ENCODE data around the gene ARF3. TPM values are rescaled to one million over a fixed set of nuclear protein-coding genes. Genes with fewer than 3 reads are reported as not detected.

The ARF3 gene
- polyA plus RNA-seq, 1 of the 3 experiments (the other 2 are of a cell fraction), result 204 TPM

DNA sequence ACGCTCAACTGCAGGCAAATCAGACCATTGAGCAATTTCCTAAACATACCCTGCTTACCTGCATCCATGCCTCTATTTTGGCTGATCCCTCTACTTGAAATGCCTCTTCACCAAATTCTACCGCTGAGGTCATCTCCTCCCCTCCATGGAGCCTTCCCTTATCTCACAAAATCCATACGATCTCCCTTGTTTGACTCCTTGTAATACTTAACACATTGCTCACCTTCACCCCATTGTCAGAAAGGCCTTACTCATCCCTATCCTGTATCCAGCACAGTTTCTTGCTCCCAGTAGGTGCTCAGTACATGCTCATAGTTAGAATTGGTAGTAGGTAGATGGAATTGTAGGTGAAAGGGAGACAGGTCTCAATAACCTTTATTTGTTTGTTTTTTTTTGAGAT, 36.5 kb upstream of the ARF3 start:
- Histone ChIP-seq H3K9me2 (no peaks in the 10 kb centered on the region), H3K9ac (no peak overlapping the region), H3K79me2 (ENCODE audit: insufficient read depth) (no peaks in the 10 kb centered on the region), H3K27me3 (ENCODE audit: insufficient read depth) (peaks cover 5% of the 10 kb centered on the region; the same call in 1 of the 2 replicates), H3F3A (replicated peaks; ENCODE audit: insufficient read depth) (peaks cover 10% of the 10 kb centered on the region), H2AFZ (ENCODE audit: low read depth) (no peak overlapping the region), H3K4me1 (ENCODE audit: control insufficient read depth in 1 of 2, insufficient read depth in 2 of 2, low read depth in 1 of 2, low read length in 1 of 2) (peaks cover 0 to 4% of the 10 kb centered on the region in 2 experiments; a peak in 1 of 4 replicates), H3K9me3 (no peaks in the 10 kb centered on the region), H3K36me3 (replicated peaks in 1 of 2; ENCODE audit: control insufficient read depth in 1 of 2, insufficient read depth in 2 of 2, low read length in 1 of 2) (no peaks in the 10 kb centered on the region), H3K4me3 (ENCODE audit: low read depth in 2 of 2, low read length in 1 of 2) (no peak overlapping the region), H3K4me2 (no peak overlapping the region), H3K27ac (ENCODE audit: low read depth in 2 of 2, low read length in 1 of 2) (no peak overlapping the region), H4K20me1 (ENCODE audit: insufficient read depth) (no peaks in the 10 kb centered on the region)
- ChIA-PET POLR2A (no interaction called here), CTCF (interaction anchor here (1.0 to 33.0 kb wide), 10 partner anchors 18 to 138 kb away, joined by 3 to 935 read pairs (median 4); partner anchors contain the start of genes ARF3, PRKAG1, WNT1 and WNT10B)
- WGBS (ENCODE audit: low lambda C conversion rate), result 78% methylated on average over 3 of the region's 3 CpGs
- no peak for DNase-seq
- TF ChIP-seq IRF3 (IDR thresholded peaks at IDR 0.05; ENCODE audit: low read depth, low read length), result no peak
- TF ChIP-seq MEF2A (IDR thresholded peaks at IDR 0.05; ENCODE audit: borderline replicate concordance, low read depth), result no peak
- TF ChIP-seq RAD21 (IDR thresholded peaks at IDR 0.05; ENCODE audit: low read length), result no peak
- TF ChIP-seq RXRA (IDR thresholded peaks at IDR 0.05; ENCODE audit: borderline replicate concordance, low read depth), result no peak
- TF ChIP-seq, protein P1, sequence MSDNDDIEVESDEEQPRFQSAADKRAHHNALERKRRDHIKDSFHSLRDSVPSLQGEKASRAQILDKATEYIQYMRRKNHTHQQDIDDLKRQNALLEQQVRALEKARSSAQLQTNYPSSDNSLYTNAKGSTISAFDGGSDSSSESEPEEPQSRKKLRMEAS (IDR thresholded peaks at IDR 0.05; ENCODE audit: low read depth), result no peak
- TF ChIP-seq ELF1 (IDR thresholded peaks at IDR 0.05), result no peak
- no peak for TF ChIP-seq EZH2phosphoT487 (IDR thresholded peaks at IDR 0.05; ENCODE audit: borderline replicate concordance, low read depth)
- no peak for TF ChIP-seq FOSL2 (IDR thresholded peaks at IDR 0.05; ENCODE audit: borderline replicate concordance, low read depth)
- no peak for TF ChIP-seq FOXM1 (IDR thresholded peaks at IDR 0.05; ENCODE audit: low read depth)
- TF ChIP-seq GABPA (IDR thresholded peaks at IDR 0.05; ENCODE audit: low read depth), result no peak
- TF ChIP-seq TCF12 (IDR thresholded peaks at IDR 0.05), result no peak
- no peak for TF ChIP-seq PBX3 (IDR thresholded peaks at IDR 0.05)
- no peak for TF ChIP-seq TAF1 (IDR thresholded peaks at IDR 0.05; ENCODE audit: borderline replicate concordance, low read depth, low read length)
- no peak for TF ChIP-seq TEAD4 (IDR thresholded peaks at IDR 0.05; ENCODE audit: borderline replicate concordance, insufficient read depth)
- no peak for TF ChIP-seq CHD2 (IDR thresholded peaks at IDR 0.05; ENCODE audit: low read length, partially characterized antibody)
- no peak for TF ChIP-seq JUND (IDR thresholded peaks at IDR 0.05)
- no peak for TF ChIP-seq GATA2 (CRISPR knock-in tag; IDR thresholded peaks at IDR 0.05)

Measured in SK-N-SH (cell line).